ENCODE data around the gene PNPLA5.

- TF ChIP-seq CTCF (conservative IDR thresholded peaks at IDR 0.05 in 1 of 2, IDR thresholded peaks at IDR 0.05 in 1 of 2; ENCODE audit: low read depth in 1 of 2, low read length in 2 of 2), result no peak
- TF ChIP-seq EZH2 (IDR thresholded peaks at IDR 0.05; ENCODE audit: low read length, missing control alignments), result no peak
These were observed 897 bp downstream of the PNPLA5 start for GRCh38 chr22:43890901-43891331.

Data from fibroblast of lung (primary cell).